OCI-LY1 (cell line): ENCODE measurements around the gene PTHLH.
A peak's percentile ranks its signal among the peaks of the same experiment; 100 is the strongest.

Experiments used
- H2AFZ ChIP-seq: fragments of 200-600 bp; sonication (generic), shearing (Covaris generic); 2 replicates; pipeline ENCODE4 v1.6.0; 2014; ENCODE audit warnings: antibody characterized with exemption, mild to moderate bottlenecking, low read length
- H3F3A ChIP-seq: fragments of 200-600 bp; sonication (generic), shearing (Covaris generic); 2 replicates; pipeline ENCODE4 v1.6.0; 2014; ENCODE audit warnings: mild to moderate bottlenecking, antibody characterized with exemption, low read length, moderate library complexity; ENCODE audit not compliant: insufficient read depth
- H3K27ac ChIP-seq: fragments of 200-600 bp; sonication (generic); 2 replicates; pipeline ENCODE4 v1.5.1; 2014; ENCODE audit warnings: low read length, mixed run types, mild to moderate bottlenecking, low read depth; ENCODE audit not compliant: poor library complexity, severe bottlenecking
- H3K27me3 ChIP-seq: fragments of 200-600 bp; sonication (generic); 2 replicates; pipeline ENCODE4 v1.6.0; 2014; ENCODE audit warnings: antibody characterized with exemption, mild to moderate bottlenecking, low read length, moderate library complexity; ENCODE audit not compliant: insufficient read depth
- H3K36me3 ChIP-seq: fragments of 200-600 bp; sonication (generic); 2 replicates; pipeline ENCODE4 v1.6.1; 2014; ENCODE audit warnings: mild to moderate bottlenecking, antibody characterized with exemption, low read length, moderate library complexity, mixed read lengths; ENCODE audit not compliant: insufficient read depth
- H3K4me1 ChIP-seq: fragments of 200-600 bp; sonication (generic); 2 replicates; pipeline ENCODE4 v1.5.1; 2014; ENCODE audit warnings: mild to moderate bottlenecking, low read length, moderate library complexity; ENCODE audit not compliant: insufficient read depth, severe bottlenecking
- H3K4me2 ChIP-seq: fragments of 200-600 bp; sonication (generic), shearing (Covaris generic); 2 replicates; pipeline ENCODE4 v1.6.1; 2014; ENCODE audit warnings: low read length
- H3K4me3 ChIP-seq: fragments of 200-600 bp; sonication (generic); 2 replicates; pipeline ENCODE4 v1.5.1; 2014; ENCODE audit warnings: low read length, low read depth, mild to moderate bottlenecking, mixed read lengths; ENCODE audit not compliant: poor library complexity, severe bottlenecking
- H3K79me2 ChIP-seq: fragments of 200-600 bp; shearing (Covaris generic); 2 replicates; pipeline ENCODE4 v1.6.1; 2016; ENCODE audit warnings: mixed run types, low read length, mixed read lengths; ENCODE audit not compliant: insufficient read depth
- H3K9ac ChIP-seq: fragments of 200-600 bp; sonication (generic), shearing (Covaris generic); 2 replicates; pipeline ENCODE4 v1.6.1; 2014; ENCODE audit warnings: mild to moderate bottlenecking, low read length, mixed read lengths
- H3K9me2 ChIP-seq: fragments of 200-600 bp; sonication (generic), shearing (Covaris generic); 2 replicates; pipeline ENCODE4 v1.6.1; 2014; ENCODE audit warnings: low read depth, mild to moderate bottlenecking, low read length, mixed read lengths
- H3K9me3 ChIP-seq: fragments of 200-600 bp; shearing (Covaris generic); 2 replicates; pipeline ENCODE4 v1.6.1; 2014; ENCODE audit warnings: low read length, mixed read lengths
- H4K20me1 ChIP-seq: fragments of 200-600 bp; sonication (generic), shearing (Covaris generic); 2 replicates; pipeline ENCODE4 v1.6.0; 2016; ENCODE audit warnings: mild to moderate bottlenecking, low read length; ENCODE audit not compliant: insufficient read depth
- EZH2 ChIP-seq: fragments of 200-600 bp; sonication (generic), shearing (Covaris generic); IDR thresholded peaks from 2 replicates; pipeline ENCODE4 v1.8.0; 2017; ENCODE audit warnings: borderline replicate concordance, mixed run types, mild to moderate bottlenecking, antibody characterized with exemption, low read length, moderate library complexity, mixed read lengths
- TF ChIP-seq, protein P1 (sequence below): fragments of 200-600 bp; sonication (generic), shearing (Covaris generic); IDR thresholded peaks from 2 replicates; pipeline ENCODE4 v1.5.1; 2017; ENCODE audit warnings: mild to moderate bottlenecking, antibody characterized with exemption, low read length, moderate library complexity, mixed read lengths

PTHLH gene

DNA sequence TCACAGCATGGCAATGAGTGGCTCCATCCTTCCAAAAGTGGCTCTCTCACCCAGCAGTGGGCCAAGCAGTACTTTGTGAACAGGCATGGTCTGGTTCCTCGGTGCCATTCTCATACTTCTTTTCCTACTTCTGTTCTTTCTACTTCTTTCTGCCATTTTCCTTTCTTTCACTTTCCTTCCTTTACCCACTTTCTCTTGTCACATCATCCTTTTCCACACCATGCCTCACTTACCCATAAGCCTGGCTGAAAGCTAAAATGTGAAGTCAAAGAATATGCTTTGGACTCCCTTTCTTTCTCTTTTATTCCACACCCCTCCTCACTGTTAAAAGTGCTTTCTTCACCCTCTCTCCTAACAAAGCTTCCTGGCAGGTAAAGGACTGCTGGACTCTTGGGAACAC lies 57.0 kb downstream of the PTHLH start:
- no peak overlapping the region for H3K4me2 ChIP-seq
- H2AFZ ChIP-seq: no peak overlapping the region; the same call in 1 of the 2 replicates
- H3K9me2 ChIP-seq: no peaks in the 10 kb centered on the region
- no peaks in the 10 kb centered on the region for H3K79me2 ChIP-seq
- H4K20me1 ChIP-seq: no peaks in the 10 kb centered on the region
- no peak overlapping the region for H3K9ac ChIP-seq
- peaks cover 41% of the 10 kb centered on the region for H3K4me1 ChIP-seq
- H3K9me3 ChIP-seq: no peaks in the 10 kb centered on the region
- no peaks in the 10 kb centered on the region for H3K27me3 ChIP-seq
- TF ChIP-seq EZH2: no peak
- TF ChIP-seq, protein P1, sequence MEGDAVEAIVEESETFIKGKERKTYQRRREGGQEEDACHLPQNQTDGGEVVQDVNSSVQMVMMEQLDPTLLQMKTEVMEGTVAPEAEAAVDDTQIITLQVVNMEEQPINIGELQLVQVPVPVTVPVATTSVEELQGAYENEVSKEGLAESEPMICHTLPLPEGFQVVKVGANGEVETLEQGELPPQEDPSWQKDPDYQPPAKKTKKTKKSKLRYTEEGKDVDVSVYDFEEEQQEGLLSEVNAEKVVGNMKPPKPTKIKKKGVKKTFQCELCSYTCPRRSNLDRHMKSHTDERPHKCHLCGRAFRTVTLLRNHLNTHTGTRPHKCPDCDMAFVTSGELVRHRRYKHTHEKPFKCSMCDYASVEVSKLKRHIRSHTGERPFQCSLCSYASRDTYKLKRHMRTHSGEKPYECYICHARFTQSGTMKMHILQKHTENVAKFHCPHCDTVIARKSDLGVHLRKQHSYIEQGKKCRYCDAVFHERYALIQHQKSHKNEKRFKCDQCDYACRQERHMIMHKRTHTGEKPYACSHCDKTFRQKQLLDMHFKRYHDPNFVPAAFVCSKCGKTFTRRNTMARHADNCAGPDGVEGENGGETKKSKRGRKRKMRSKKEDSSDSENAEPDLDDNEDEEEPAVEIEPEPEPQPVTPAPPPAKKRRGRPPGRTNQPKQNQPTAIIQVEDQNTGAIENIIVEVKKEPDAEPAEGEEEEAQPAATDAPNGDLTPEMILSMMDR: no peak
- peak overlapping the region; percentile 80 for H3K27ac ChIP-seq
- H3K36me3 ChIP-seq: no peaks in the 10 kb centered on the region
- no peak overlapping the region for H3K4me3 ChIP-seq
- no peaks in the 10 kb centered on the region for H3F3A ChIP-seq

DNA sequence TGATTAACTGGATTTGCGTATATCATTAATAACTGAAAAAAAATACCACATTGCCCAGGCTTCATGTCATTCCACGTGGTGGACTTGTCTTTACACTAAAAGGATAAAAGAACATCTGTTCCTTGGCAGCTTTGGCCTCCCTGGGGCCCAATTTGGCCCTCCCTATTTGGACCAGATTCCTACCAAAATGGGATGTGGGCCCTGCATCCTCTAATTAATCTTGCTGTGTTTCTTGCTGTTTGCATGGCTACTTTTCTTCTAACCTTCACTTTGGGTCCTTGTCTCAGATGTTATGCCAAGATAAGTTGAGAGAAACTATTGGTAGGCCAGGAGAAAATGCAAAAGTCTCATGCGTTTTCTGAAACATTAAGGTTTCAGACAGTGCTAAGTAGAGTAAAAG lies 57.5 kb downstream of the PTHLH start:
- Histone ChIP-seq H2AFZ (peak overlapping the region; percentile 49; the same call in 1 of the 2 replicates), H3K27me3 (no peaks in the 10 kb centered on the region), H3K27ac (peak overlapping the region; percentile 80), H3F3A (no peaks in the 10 kb centered on the region), H3K79me2 (no peaks in the 10 kb centered on the region), H3K4me3 (no peak overlapping the region), H3K4me1 (peaks cover 41% of the 10 kb centered on the region), H3K4me2 (no peak overlapping the region), H3K9ac (0 out of 2 replicates have a peak overlapping the region, but pooled peaks have one; percentile 14), H3K36me3 (no peaks in the 10 kb centered on the region), H3K9me3 (no peaks in the 10 kb centered on the region), H3K9me2 (no peaks in the 10 kb centered on the region), H4K20me1 (no peaks in the 10 kb centered on the region)
- TF ChIP-seq, protein P1: no peak
- no peak for TF ChIP-seq EZH2

DNA sequence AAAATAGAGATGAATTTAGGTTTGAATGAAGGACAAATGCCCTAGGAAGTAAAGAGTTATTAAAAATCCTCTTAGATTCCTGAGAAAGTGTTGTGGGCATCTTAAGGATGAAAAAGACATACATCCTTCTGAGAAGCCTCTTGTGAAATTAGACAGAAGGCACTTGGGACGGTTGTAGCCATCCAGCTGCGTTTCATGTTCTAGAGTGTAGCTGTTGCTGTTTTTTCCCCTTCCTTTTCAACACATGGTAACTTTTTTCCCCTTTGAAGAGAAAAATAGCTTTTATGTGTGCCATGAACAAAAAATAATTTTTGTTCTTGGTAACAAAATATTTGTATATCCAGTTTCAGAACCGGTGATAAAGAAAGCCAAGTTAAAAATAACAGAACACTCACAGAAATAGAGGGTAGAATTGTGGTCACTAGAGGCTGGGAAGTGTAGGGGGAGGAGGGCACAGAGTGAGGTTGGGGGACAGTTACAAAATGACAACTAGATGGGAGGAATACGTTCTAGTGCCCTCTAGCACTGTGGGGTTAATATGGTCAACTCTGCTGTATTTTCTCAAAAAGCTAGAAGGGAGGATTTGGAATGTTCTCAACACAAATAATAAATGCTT lies 58.4 kb downstream of the PTHLH start:
- Histone ChIP-seq H3K79me2 (no peaks in the 10 kb centered on the region), H3K27me3 (no peaks in the 10 kb centered on the region), H3K36me3 (no peaks in the 10 kb centered on the region), H3K4me3 (no peak overlapping the region), H3K9me2 (no peaks in the 10 kb centered on the region), H3F3A (no peaks in the 10 kb centered on the region), H3K9ac (peak overlapping the region; percentile 33), H2AFZ (no peak overlapping the region), H3K4me2 (peak overlapping the region; percentile 35; the same call in 1 of the 2 replicates), H4K20me1 (no peaks in the 10 kb centered on the region), H3K27ac (peak overlapping the region; percentile 80), H3K4me1 (peaks cover 32% of the 10 kb centered on the region), H3K9me3 (no peaks in the 10 kb centered on the region)
- no peak for TF ChIP-seq EZH2

DNA sequence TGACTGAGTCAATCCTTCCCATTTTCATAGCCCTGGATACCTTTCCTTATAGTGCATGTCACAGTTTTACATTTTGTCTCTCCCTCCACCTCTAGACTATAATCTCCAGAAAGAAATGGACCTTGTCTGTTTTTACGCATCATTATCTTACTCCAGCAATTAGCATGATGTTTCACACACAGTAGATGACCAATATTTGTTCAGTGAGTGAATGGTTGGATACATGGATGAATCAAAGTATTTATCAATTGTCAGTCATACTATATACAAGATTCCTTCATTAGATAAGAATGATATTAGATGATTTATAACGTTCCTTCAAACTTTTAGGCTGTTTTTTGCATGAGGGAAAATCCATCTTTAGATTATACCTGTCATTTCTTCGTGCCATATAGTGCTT lies 61.1 kb downstream of the PTHLH start:
- H4K20me1 ChIP-seq: no peaks in the 10 kb centered on the region
- no peaks in the 10 kb centered on the region for H3F3A ChIP-seq
- H3K27ac ChIP-seq: no peak overlapping the region
- no peaks in the 10 kb centered on the region for H3K9me3 ChIP-seq
- H3K9ac ChIP-seq: no peak overlapping the region
- no peak for TF ChIP-seq EZH2
- TF ChIP-seq, protein P1: no peak
- H3K9me2 ChIP-seq: no peaks in the 10 kb centered on the region
- H3K79me2 ChIP-seq: no peaks in the 10 kb centered on the region
- H2AFZ ChIP-seq: no peak overlapping the region
- H3K27me3 ChIP-seq: no peaks in the 10 kb centered on the region
- no peaks in the 10 kb centered on the region for H3K36me3 ChIP-seq
- peaks cover 28% of the 10 kb centered on the region for H3K4me1 ChIP-seq
- H3K4me3 ChIP-seq: no peak overlapping the region
- no peak overlapping the region for H3K4me2 ChIP-seq
